Sigmoid colon (tissue), 7 donors: ENCODE measurements around the gene GRM8. TPM values are rescaled to one million over a fixed set of nuclear protein-coding genes. Genes with fewer than 3 reads are reported as not detected.
"Not testable (repeated sequence)": the region's sequence is repeated elsewhere in the genome, so short reads cannot be mapped to it uniquely, and the experiment has no call there.

Source experiments
- DNase-seq: peaks from one replicate; pipeline ENCODE4 v3.0.0-alpha.2; 2019
- H3K27ac ChIP-seq, 4 donors: fragments of 200-600 bp; sonication (generic); one replicate each; pipeline ENCODE4 v1.5.1; 2016 to 2019; ENCODE audit warnings: mild to moderate bottlenecking in 1 of 4
- H3K27me3 ChIP-seq, 3 donors: fragments of 200-600 bp; sonication (generic); one replicate each; pipeline ENCODE4 v1.5.1; 2019; ENCODE audit warnings: mild to moderate bottlenecking in 1 of 3
- H3K36me3 ChIP-seq, 4 donors: fragments of 200-600 bp; sonication (generic); one replicate each; pipeline ENCODE4 v1.5.1; 2016 to 2019
- H3K4me1 ChIP-seq, 4 donors: fragments of 200-600 bp; sonication (generic); one replicate each; pipeline ENCODE4 v1.5.1; 2017 to 2019
- H3K4me3 ChIP-seq, 4 donors: fragments of 200-600 bp; sonication (generic); one replicate each; pipeline ENCODE4 v1.5.1; 2017 to 2019; ENCODE audit warnings: mild to moderate bottlenecking in 2 of 4, moderate library complexity in 1 of 4
- H3K9me3 ChIP-seq, 4 donors: fragments of 200-600 bp in 3 of 4; sonication (generic) in 3 of 4; one replicate each; pipeline versions ENCODE4 v1.5.1 to v1.6.1; 2013 to 2019
- EP300 ChIP-seq, 4 donors: sonication (generic); formaldehyde crosslinking; IDR thresholded peaks; one replicate each; pipeline ENCODE4 v1.6.1; 2017; ENCODE audit warnings: antibody characterized with exemption in 4 of 4
- POLR2A ChIP-seq, 2 donors: fragments of 450-650 bp; IDR thresholded peaks; one replicate each; pipeline ENCODE4 v1.6.1; 2016; ENCODE audit warnings: antibody characterized with exemption in 2 of 2, mild to moderate bottlenecking in 2 of 2, moderate library complexity in 2 of 2
- POLR2AphosphoS5 ChIP-seq, 4 donors: sonication (generic); formaldehyde crosslinking; IDR thresholded peaks; one replicate each; pipeline ENCODE4 v1.6.1; 2017; ENCODE audit warnings: antibody characterized with exemption in 4 of 4
- WGBS, 2 donors: extraction: QIAGEN DNeasy Blood & Tissue Kit; methylation state at CpG; one replicate each; pipeline ENCODE4 v1.1.7; 2013; 5-methylcytosine and 5-hydroxymethylcytosine counted together
- intact Hi-C: fragments of 100-400 bp; cut with DNase I; formaldehyde crosslinking; loops from one replicate; pipeline ENCODE4 v1.15.1; 2023
- polyA plus RNA-seq, 3 donors: library from polyadenylated mRNA; stranded (reverse); fragments of 200-250 nt; gene quantifications; one replicate each; pipeline ENCODE4 v1.2.3, GENCODE V29; 2013
- total RNA-seq, 4 donors: library from RNA; depleted of rRNA; stranded (reverse); fragments of >200 nt; gene quantifications; one replicate each; pipeline ENCODE4 v1.1.0, GENCODE V29; 2016
- TF ChIP-seq, protein P1 (sequence below), 4 experiments: fragments of 450-650 bp in 3 of 4; fragments of 200-600 bp in 1 of 4; IDR thresholded peaks; one replicate each; pipeline ENCODE4 v1.5.1; 2016 to 2019; ENCODE audit warnings: antibody characterized with exemption in 4 of 4, mild to moderate bottlenecking in 3 of 4, moderate library complexity in 2 of 4
- donor health status: healthy with polysubstance abuse.
- donor health status: Bipolar disorder and iron deficiency.
- donor health status: healthy.

GRM8 gene
- total and polyA plus RNA-seq, 7 donors, result 0.27 to 1.9 (median 0.55) TPM; not detected in 4

DNA sequence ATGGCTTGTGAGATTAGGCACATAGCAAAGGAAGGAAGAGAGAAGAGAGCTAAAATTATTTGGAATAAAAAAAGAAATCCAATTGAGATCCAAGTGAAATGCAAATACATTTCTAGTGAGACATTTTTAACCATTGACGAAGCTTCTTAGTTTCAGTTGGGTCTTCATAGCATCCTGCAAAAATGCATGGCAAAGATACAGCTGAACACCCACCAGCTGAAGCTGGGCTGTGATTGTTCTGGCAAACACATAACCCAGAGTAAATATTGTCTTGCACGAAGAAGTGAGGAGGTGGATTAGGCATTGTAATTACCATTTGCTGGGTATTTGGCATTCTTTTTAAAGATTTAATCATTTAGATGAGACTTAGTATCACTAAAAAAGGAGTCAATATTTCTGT is 409.4 kb downstream of the GRM8 start:
- TF ChIP-seq EP300 (IDR thresholded peaks at IDR 0.05), result no peak
- no peak for TF ChIP-seq POLR2A (IDR thresholded peaks at IDR 0.05)
- TF ChIP-seq, protein P1, sequence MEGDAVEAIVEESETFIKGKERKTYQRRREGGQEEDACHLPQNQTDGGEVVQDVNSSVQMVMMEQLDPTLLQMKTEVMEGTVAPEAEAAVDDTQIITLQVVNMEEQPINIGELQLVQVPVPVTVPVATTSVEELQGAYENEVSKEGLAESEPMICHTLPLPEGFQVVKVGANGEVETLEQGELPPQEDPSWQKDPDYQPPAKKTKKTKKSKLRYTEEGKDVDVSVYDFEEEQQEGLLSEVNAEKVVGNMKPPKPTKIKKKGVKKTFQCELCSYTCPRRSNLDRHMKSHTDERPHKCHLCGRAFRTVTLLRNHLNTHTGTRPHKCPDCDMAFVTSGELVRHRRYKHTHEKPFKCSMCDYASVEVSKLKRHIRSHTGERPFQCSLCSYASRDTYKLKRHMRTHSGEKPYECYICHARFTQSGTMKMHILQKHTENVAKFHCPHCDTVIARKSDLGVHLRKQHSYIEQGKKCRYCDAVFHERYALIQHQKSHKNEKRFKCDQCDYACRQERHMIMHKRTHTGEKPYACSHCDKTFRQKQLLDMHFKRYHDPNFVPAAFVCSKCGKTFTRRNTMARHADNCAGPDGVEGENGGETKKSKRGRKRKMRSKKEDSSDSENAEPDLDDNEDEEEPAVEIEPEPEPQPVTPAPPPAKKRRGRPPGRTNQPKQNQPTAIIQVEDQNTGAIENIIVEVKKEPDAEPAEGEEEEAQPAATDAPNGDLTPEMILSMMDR (IDR thresholded peaks at IDR 0.05), result no peak
- no peak for TF ChIP-seq POLR2AphosphoS5 (IDR thresholded peaks at IDR 0.05)
- Histone ChIP-seq H3K4me3 (no peak overlapping the region), H3K27ac (no peak overlapping the region), H3K9me3 (no peaks in the 10 kb centered on the region), H3K4me1 (no peaks in the 10 kb centered on the region), H3K36me3 (no peaks in the 10 kb centered on the region), H3K27me3 (no peaks in the 10 kb centered on the region)
- WGBS, 2 donors, result 31 to 74% methylated on average over 2 of the region's 2 CpGs
- intact Hi-C loops, result no loop called here
- DNase-seq, result no peak

- Histone ChIP-seq H3K27me3 (no peaks in the 10 kb centered on the region), H3K4me3 (no peak overlapping the region), H3K27ac (no peak overlapping the region), H3K36me3 (no peaks in the 10 kb centered on the region), H3K9me3 (no peaks in the 10 kb centered on the region), H3K4me1 (no peaks in the 10 kb centered on the region)
- DNase-seq, result no peak
- WGBS, 2 donors, result 85 to 89% methylated on average over 1 of the region's 1 CpG
- intact Hi-C loops, result no loop called here
- TF ChIP-seq EP300 (IDR thresholded peaks at IDR 0.05) (no peak), POLR2AphosphoS5 (IDR thresholded peaks at IDR 0.05) (no peak), POLR2A (IDR thresholded peaks at IDR 0.05) (no peak)
- TF ChIP-seq, protein P1 (IDR thresholded peaks at IDR 0.05), result no peak
Measured at GRCh38 chr7:126842451-126842850, 410.3 kb downstream of the GRM8 start.

DNA sequence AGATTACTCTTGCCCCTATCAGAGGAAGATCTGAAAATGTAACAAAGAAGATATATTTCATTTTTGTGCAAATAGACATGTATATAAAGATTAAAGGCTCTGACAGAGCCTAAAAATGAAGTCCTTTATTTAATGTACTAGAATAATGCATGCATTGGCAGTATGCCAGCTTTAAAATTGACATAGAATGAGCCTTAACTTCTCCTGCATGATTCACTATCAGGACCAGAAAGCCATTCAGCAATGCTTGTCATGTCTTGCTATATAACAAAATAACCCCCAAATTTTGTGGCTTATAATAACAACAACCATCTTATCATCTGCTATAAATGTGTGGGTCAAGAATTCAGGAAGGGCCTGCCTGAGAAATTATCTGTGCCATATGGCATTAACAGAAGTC is 411.9 kb downstream of the GRM8 start:
- Histone ChIP-seq H3K9me3 (no peaks in the 10 kb centered on the region), H3K4me1 (no peaks in the 10 kb centered on the region), H3K27me3 (no peaks in the 10 kb centered on the region), H3K27ac (no peak overlapping the region), H3K4me3 (no peak overlapping the region), H3K36me3 (no peaks in the 10 kb centered on the region)
- TF ChIP-seq, protein P1 (IDR thresholded peaks at IDR 0.05), result no peak
- DNase-seq, result no peak
- intact Hi-C loops, result no loop called here

DNA sequence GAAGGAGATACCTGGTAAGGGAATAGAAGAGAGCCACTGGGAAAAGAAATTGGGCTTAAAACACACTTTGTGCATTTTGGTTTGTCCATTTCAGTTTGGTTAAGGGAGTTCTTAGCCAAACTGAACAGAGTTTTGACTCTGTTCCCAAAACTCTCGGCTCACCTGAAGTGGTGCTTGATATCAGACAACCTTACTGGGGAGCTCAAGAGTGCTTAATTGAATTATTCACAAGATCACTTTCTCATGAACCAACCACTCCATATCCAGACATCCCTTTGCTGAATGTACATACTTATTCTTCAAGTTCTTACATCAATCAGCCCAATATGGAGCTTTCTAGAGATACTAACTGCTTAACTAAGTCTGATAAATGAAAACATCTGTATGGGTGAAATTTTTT is 413.1 kb downstream of the GRM8 start:
- intact Hi-C loops, result no loop called here
- no peaks in the 10 kb centered on the region for H3K27me3 ChIP-seq
- TF ChIP-seq, protein P1 (IDR thresholded peaks at IDR 0.05), result no peak
- no peaks in the 10 kb centered on the region for H3K9me3 ChIP-seq
- no peaks in the 10 kb centered on the region for H3K36me3 ChIP-seq
- 97 to 98% methylated on average over 1 of the region's 1 CpG for WGBS, 2 donors
- H3K4me1 ChIP-seq, result no peaks in the 10 kb centered on the region
- DNase-seq, result no peak
- no peak overlapping the region for H3K4me3 ChIP-seq
- no peak overlapping the region for H3K27ac ChIP-seq

DNA sequence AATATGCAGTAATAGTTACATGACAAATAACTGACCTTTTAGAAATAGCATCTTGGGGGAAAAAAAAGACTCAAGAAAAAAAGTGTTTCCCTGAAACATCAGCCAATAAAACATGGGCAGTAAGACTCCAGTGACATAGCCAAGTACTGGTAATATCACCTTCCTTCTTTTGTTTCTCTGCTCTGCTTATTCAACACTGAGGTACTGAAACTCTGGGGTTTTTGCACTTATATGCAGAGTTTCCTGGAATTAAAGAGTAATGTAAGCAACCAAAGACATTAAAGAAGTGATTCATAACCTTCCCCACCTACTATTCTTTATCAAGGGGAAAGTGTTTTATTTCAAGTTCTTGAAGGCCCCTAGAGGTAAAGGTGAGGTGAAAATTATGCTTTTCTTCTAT is 414.5 kb downstream of the GRM8 start:
- H3K4me1 ChIP-seq, result no peaks in the 10 kb centered on the region
- H3K27ac ChIP-seq, result no peak overlapping the region
- intact Hi-C loops, result no loop called here
- no peak overlapping the region for H3K4me3 ChIP-seq
- DNase-seq, result no peak
- TF ChIP-seq POLR2A (IDR thresholded peaks at IDR 0.05) (no peak), EP300 (IDR thresholded peaks at IDR 0.05) (no peak), POLR2AphosphoS5 (IDR thresholded peaks at IDR 0.05) (no peak)
- TF ChIP-seq, protein P1 (IDR thresholded peaks at IDR 0.05), result no peak
- no peaks in the 10 kb centered on the region for H3K27me3 ChIP-seq
- H3K36me3 ChIP-seq, result no peaks in the 10 kb centered on the region
- H3K9me3 ChIP-seq, result no peaks in the 10 kb centered on the region

- DNase-seq, H3K4me1 ChIP-seq, H3K4me3 ChIP-seq, intact Hi-C loops, H3K27ac ChIP-seq, H3K9me3 ChIP-seq, H3K27me3 ChIP-seq, H3K36me3 ChIP-seq: not testable (repeated sequence)
- WGBS, 2 donors, result 78 to 80% methylated on average over 9 of the region's 9 CpGs
Measured at GRCh38 chr7:126831241-126831640, 421.5 kb downstream of the GRM8 start.
